Endothelial cell of umbilical vein (primary cell): ENCODE results near the gene SLC30A1. TPM values are rescaled to one million over a fixed set of nuclear protein-coding genes. Genes with fewer than 3 reads are reported as not detected.

Experiments
- BruUV-seq: library from RNA; stranded (reverse); fragments of 400-500 nt; replicated peaks from 2 replicates; lab custom pipeline; 2021; lab: Mats Ljungman, UMichigan
- CTCF ChIA-PET: fragments of 300-600, 350-600 bp; sonication (Branson Sonifier 250); formaldehyde crosslinking; loops from one replicate; lab custom pipeline; 2021; ENCODE audit warnings: antibody characterized with exemption, inconsistent platforms; lab: Charles Lee
- POLR2A ChIA-PET: fragments of 300-600, 350-600 bp; sonication (Branson Sonifier 250); formaldehyde crosslinking; loops from one replicate; lab custom pipeline; 2021; ENCODE audit warnings: antibody characterized with exemption, inconsistent platforms; lab: Charles Lee
- DNase-seq: peaks from one replicate; pipeline ENCODE4 v3.0.0-alpha.2; 2011; ENCODE audit warnings: low read depth, low spot score
- FAIRE-seq: peaks from 2 replicates; lab custom pipeline; 2011; peaks lifted over from hg19 to GRCh38; lab: Jason Lieb, UNC
- H2AFZ ChIP-seq: 2 replicates; pipeline ENCODE4 v1.6.0; 2012; ENCODE audit warnings: low read depth, low read length, control low read depth, inconsistent platforms
- H3K27ac ChIP-seq: 2 replicates; pipeline ENCODE4 v1.5.1; 2011; ENCODE audit warnings: low read depth, mild to moderate bottlenecking, control low read depth, low read length, moderate library complexity; ENCODE audit not compliant: insufficient read depth
- H3K27me3 ChIP-seq, 2 experiments: 2 replicates each; pipeline versions ENCODE4 v1.6.0 to v1.6.1; 2011; ENCODE audit warnings: low read length in 2 of 2, mixed read lengths in 1 of 2; ENCODE audit not compliant: control insufficient read depth in 2 of 2, insufficient read depth in 2 of 2
- H3K36me3 ChIP-seq, 2 experiments: 2 replicates in 1 of 2; 3 replicates in 1 of 2; pipeline ENCODE4 v1.5.1; 2011; ENCODE audit warnings: low read length in 2 of 2, mild to moderate bottlenecking in 1 of 2, moderate library complexity in 1 of 2; ENCODE audit not compliant: control insufficient read depth in 2 of 2, insufficient read depth in 2 of 2; ENCODE audit errors: extremely low read depth in 1 of 2
- H3K4me1 ChIP-seq: 3 replicates; pipeline ENCODE4 v1.5.1; 2011; ENCODE audit warnings: mild to moderate bottlenecking, low read length; ENCODE audit not compliant: control insufficient read depth, insufficient read depth; ENCODE audit errors: extremely low read depth
- H3K4me2 ChIP-seq: 2 replicates; pipeline ENCODE4 v1.6.1; 2011; ENCODE audit warnings: low read length, control low read depth, mixed read lengths; ENCODE audit not compliant: insufficient read depth
- H3K4me3 ChIP-seq, 3 experiments: fragments of 200-600 bp in 1 of 3; sonication (generic), shearing (Covaris generic) in 1 of 3; replicated peaks in 1 of 3; 2 replicates each; pipeline ENCODE4 v1.5.1; 2011 to 2016; ENCODE audit warnings: control low read depth in 3 of 3, low read length in 3 of 3, mild to moderate bottlenecking in 2 of 3, inconsistent platforms in 1 of 3, low read depth in 1 of 3, moderate library complexity in 1 of 3; ENCODE audit not compliant: insufficient read depth in 1 of 3
- H3K79me2 ChIP-seq: 2 replicates; pipeline ENCODE4 v1.6.0; 2012; ENCODE audit warnings: low read length, inconsistent platforms; ENCODE audit not compliant: control insufficient read depth, insufficient read depth
- H3K9ac ChIP-seq: replicated peaks from 2 replicates; pipeline ENCODE3; 2011; ENCODE audit warnings: low read length, control low read depth; ENCODE audit not compliant: insufficient read depth; ENCODE audit errors: extremely low read depth
- H3K9me1 ChIP-seq: replicated peaks from 3 replicates; pipeline ENCODE4 v1.6.0; 2011; ENCODE audit warnings: mild to moderate bottlenecking, low read length; ENCODE audit not compliant: control insufficient read depth, insufficient read depth; ENCODE audit errors: extremely low read depth
- H3K9me3 ChIP-seq: replicated peaks from 2 replicates; pipeline ENCODE4 v1.5.1; 2012; ENCODE audit warnings: low read length, inconsistent platforms; ENCODE audit not compliant: control insufficient read depth, insufficient read depth
- H4K20me1 ChIP-seq: replicated peaks from 2 replicates; pipeline ENCODE3; 2011; ENCODE audit warnings: mild to moderate bottlenecking, low read length; ENCODE audit not compliant: control insufficient read depth, insufficient read depth; ENCODE audit errors: extremely low read depth
- EZH2 ChIP-seq: IDR thresholded peaks from 2 replicates; pipeline ENCODE4 v1.6.1; 2012; ENCODE audit warnings: borderline replicate concordance, low read depth, mild to moderate bottlenecking, moderate library complexity, low read length, inconsistent platforms; ENCODE audit not compliant: severe bottlenecking
- FOS ChIP-seq: IDR thresholded peaks from 2 replicates; pipeline ENCODE4 v1.6.1; 2011; ENCODE audit warnings: mild to moderate bottlenecking, low read length, moderate library complexity, borderline replicate concordance; ENCODE audit not compliant: insufficient read depth
- GATA2 ChIP-seq: IDR thresholded peaks from 2 replicates; pipeline ENCODE4 v1.7.0; 2011; ENCODE audit warnings: low read depth, mild to moderate bottlenecking, moderate library complexity, mixed read lengths, low read length; ENCODE audit not compliant: insufficient read length, insufficient read depth
- JUN ChIP-seq: IDR thresholded peaks from 2 replicates; pipeline ENCODE4 v1.6.1; 2011; ENCODE audit warnings: borderline replicate concordance, low read depth; ENCODE audit not compliant: insufficient read length, insufficient read depth
- MYC ChIP-seq: IDR thresholded peaks from one replicate; pipeline ENCODE4 v1.6.1; 2011; ENCODE audit warnings: mild to moderate bottlenecking, low read depth, low read length
- POLR2A ChIP-seq: IDR thresholded peaks from 2 replicates; pipeline ENCODE4 v1.6.1; 2012; ENCODE audit warnings: low read depth, mild to moderate bottlenecking, control low read depth, low read length
- POLR2AphosphoS5 ChIP-seq: IDR thresholded peaks from 2 replicates; pipeline ENCODE4 v1.6.1; 2012; ENCODE audit warnings: low read depth, mild to moderate bottlenecking, control low read depth, low read length, moderate library complexity; ENCODE audit not compliant: insufficient read depth
- dilution Hi-C: fragments of 300-500 bp; cut with MboI; formaldehyde crosslinking; loops from one replicate; pipeline ENCODE4 v1.15.0; 2019; ENCODE audit warnings: low sequenced_read_pairs; ENCODE audit not compliant: extremely low pct_ligation_motif_present
- intact Hi-C: fragments of 100-400 bp; cut with micrococcal nuclease; formaldehyde crosslinking; loops from one replicate; pipeline ENCODE4 v1.10.0; 2022
- polyA plus RNA-seq, 4 experiments: library from polyadenylated mRNA; depleted of rRNA in 3 of 4; stranded (reverse) in 3 of 4; unstranded in 1 of 4; fragments of >200 nt; gene quantifications; 2 replicates each; pipeline versions ENCODE4 v1.2.1 to v1.2.3, GENCODE V29; 2011 to 2012; ENCODE audit warnings: missing spikeins in 1 of 4
- total RNA-seq: library from RNA; stranded (reverse); gene quantifications from 2 replicates; pipeline ENCODE4 v1.2.3, GENCODE V29; 2021
- TF ChIP-seq, protein P1 (sequence below), 2 donors: IDR thresholded peaks; 1 replicate in 1 of 2; 2 replicates in 1 of 2; pipeline ENCODE4 v1.5.1; 2011; ENCODE audit warnings: low read length in 2 of 2, mild to moderate bottlenecking in 2 of 2, moderate library complexity in 2 of 2, control low read depth in 1 of 2, inconsistent platforms in 1 of 2, low read depth in 1 of 2; ENCODE audit not compliant: insufficient read depth in 1 of 2; ENCODE audit errors: extremely low read depth in 1 of 2
- TF ChIP-seq, protein P2 (sequence below): IDR thresholded peaks from 2 replicates; pipeline ENCODE4 v1.6.1; 2011; ENCODE audit not compliant: insufficient read depth, insufficient read length

The SLC30A1 gene
- total and polyA plus RNA-seq, 2 donors (not counting 3 experiments of a cell fraction or from before 2014, with no cell fraction given), result 5.5 to 21.5 TPM

DNA sequence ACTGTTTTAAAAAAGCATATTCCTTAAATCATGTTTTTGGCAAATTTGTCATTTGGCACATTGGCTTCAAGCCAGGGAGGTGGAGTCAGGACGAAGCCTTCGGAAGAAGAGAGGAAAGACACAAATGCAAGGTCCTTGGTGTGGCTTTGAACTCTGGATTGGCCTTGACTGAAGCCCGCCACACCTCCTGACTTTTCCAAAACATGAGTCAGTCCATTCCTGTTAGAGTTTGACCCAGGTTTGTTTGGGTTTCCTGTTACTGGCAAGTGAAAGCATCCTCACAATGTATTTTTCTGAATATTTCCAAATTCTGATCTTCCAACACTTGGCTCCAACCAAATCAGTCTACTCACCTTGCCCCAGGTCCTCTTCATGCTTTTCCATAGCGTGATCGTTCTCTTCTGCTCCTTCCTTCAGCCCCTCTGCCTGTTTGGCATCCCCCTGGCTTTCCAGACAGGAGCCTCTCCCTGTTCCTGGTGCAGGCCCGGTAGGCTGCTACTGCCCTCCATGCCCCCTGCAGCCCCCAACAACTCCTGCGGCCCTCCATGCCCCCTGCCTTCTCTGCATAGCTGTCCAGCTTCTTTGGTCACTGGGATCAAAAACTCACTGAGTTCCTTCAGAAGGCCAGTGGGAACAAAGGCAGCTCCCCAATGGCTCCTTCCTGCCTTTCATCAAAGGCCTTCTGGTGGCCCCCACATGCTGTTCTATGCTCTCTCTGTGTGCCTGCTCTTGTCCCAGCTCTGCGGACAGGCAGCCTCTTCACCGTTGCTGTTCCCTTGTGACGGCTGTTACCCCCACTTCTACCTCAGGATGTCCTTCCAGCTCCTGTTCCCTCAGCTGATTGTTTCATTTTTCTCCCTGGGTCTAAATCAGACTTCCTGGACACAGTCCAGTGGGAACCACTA lies 30.4 kb upstream of the SLC30A1 start:
- Histone ChIP-seq H3K27ac (no peak overlapping the region), H3K79me2 (no peaks in the 10 kb centered on the region), H3K9me1 (no peaks in the 10 kb centered on the region), H4K20me1 (no peaks in the 10 kb centered on the region), H3K9me3 (no peaks in the 10 kb centered on the region), H3K27me3 (no peaks in the 10 kb centered on the region), H2AFZ (no peak overlapping the region), H3K36me3 (no peaks in the 10 kb centered on the region), H3K4me1 (peaks cover 5% of the 10 kb centered on the region), H3K4me3 (no peak overlapping the region), H3K9ac (no peak overlapping the region), H3K4me2 (no peak overlapping the region)
- dilution Hi-C loops (no loop called here), intact Hi-C loops (no loop called here)
- peak; percentile 72 for FAIRE-seq
- DNase-seq, result peak; percentile 28
- CTCF ChIA-PET, result interaction anchor here (1.0 kb wide), 1 partner anchor 21 kb away, joined by 3 read pairs; no protein-coding TSS in a partner anchor
- BruUV-seq, result no TSS peak
- POLR2A ChIA-PET, result no interaction called here
- TF ChIP-seq EZH2 (no peak), POLR2AphosphoS5 (no peak), MYC (no peak), POLR2A (no peak), GATA2 (no peak), JUN (no peak), FOS (no peak)
- TF ChIP-seq, protein P1, sequence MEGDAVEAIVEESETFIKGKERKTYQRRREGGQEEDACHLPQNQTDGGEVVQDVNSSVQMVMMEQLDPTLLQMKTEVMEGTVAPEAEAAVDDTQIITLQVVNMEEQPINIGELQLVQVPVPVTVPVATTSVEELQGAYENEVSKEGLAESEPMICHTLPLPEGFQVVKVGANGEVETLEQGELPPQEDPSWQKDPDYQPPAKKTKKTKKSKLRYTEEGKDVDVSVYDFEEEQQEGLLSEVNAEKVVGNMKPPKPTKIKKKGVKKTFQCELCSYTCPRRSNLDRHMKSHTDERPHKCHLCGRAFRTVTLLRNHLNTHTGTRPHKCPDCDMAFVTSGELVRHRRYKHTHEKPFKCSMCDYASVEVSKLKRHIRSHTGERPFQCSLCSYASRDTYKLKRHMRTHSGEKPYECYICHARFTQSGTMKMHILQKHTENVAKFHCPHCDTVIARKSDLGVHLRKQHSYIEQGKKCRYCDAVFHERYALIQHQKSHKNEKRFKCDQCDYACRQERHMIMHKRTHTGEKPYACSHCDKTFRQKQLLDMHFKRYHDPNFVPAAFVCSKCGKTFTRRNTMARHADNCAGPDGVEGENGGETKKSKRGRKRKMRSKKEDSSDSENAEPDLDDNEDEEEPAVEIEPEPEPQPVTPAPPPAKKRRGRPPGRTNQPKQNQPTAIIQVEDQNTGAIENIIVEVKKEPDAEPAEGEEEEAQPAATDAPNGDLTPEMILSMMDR (IDR thresholded peaks at IDR 0.05; ENCODE audit: extremely low read depth in 1 of 2, insufficient read depth in 1 of 2, low read depth in 1 of 2, low read length in 2 of 2), result no peak
- TF ChIP-seq, protein P2, sequence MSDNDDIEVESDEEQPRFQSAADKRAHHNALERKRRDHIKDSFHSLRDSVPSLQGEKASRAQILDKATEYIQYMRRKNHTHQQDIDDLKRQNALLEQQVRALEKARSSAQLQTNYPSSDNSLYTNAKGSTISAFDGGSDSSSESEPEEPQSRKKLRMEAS, result no peak
